GM19397 (cell line): ENCODE measurements around the gene GLCCI1.

Experiments used
- ATAC-seq: cut with Tn5 transposase; IDR thresholded peaks from one replicate; pipeline ENCODE4 v1.9.1; 2021; ENCODE audit warnings: mild to moderate bottlenecking, moderate library complexity; ENCODE audit not compliant: unreplicated experiment

GLCCI1 gene

GRCh38 chr7:7968544-7969305, at the start of gene GLCCI1:
Gene GLCCI1 (plus strand): TSS chr7:7968796. CDS start chr7:7969351, 555 bp downstream.
- peak; percentile 75 for ATAC-seq

GRCh38 chr7:7919449-7919945, 49.1 kb upstream of the GLCCI1 start:
- no peak for ATAC-seq

- no peak for ATAC-seq
Measured at GRCh38 chr7:7920056-7920455, 48.5 kb upstream of the GLCCI1 start.

- peak; percentile 88 for ATAC-seq
Measured at GRCh38 chr7:7920481-7920880, 48.1 kb upstream of the GLCCI1 start.

- ATAC-seq, result no peak
Measured at GRCh38 chr7:7921830-7922229, 46.8 kb upstream of the GLCCI1 start.

- no peak for ATAC-seq
Measured at GRCh38 chr7:7922684-7923385, 45.8 kb upstream of the GLCCI1 start.

- no peak for ATAC-seq
Measured at GRCh38 chr7:7923818-7924217, 44.8 kb upstream of the GLCCI1 start.

GRCh38 chr7:7924303-7924702, 44.3 kb upstream of the GLCCI1 start:
- no peak for ATAC-seq

- no peak for ATAC-seq
Measured at GRCh38 chr7:7931626-7932025, 37.0 kb upstream of the GLCCI1 start.

GRCh38 chr7:7932553-7932952, 36.0 kb upstream of the GLCCI1 start:
- no peak for ATAC-seq

GRCh38 chr7:7933915-7934526, 34.6 kb upstream of the GLCCI1 start:
- ATAC-seq, result no peak

GRCh38 chr7:7934945-7935344, 33.7 kb upstream of the GLCCI1 start:
- ATAC-seq, result no peak

- ATAC-seq, result no peak
Measured at GRCh38 chr7:7938471-7938870, 30.1 kb upstream of the GLCCI1 start.

GRCh38 chr7:7943951-7944350, 24.6 kb upstream of the GLCCI1 start:
- no peak for ATAC-seq

- peak; percentile 87 for ATAC-seq
Measured at GRCh38 chr7:7944619-7945282, 23.8 kb upstream of the GLCCI1 start.

GRCh38 chr7:7946486-7946885, 22.1 kb upstream of the GLCCI1 start:
- ATAC-seq, result no peak

GRCh38 chr7:7948232-7948631, 20.4 kb upstream of the GLCCI1 start:
- no peak for ATAC-seq

- ATAC-seq, result no peak
Measured at GRCh38 chr7:7953806-7954205, 14.8 kb upstream of the GLCCI1 start.

- ATAC-seq, result no peak
Measured at GRCh38 chr7:7956531-7957128, 12.0 kb upstream of the GLCCI1 start.

GRCh38 chr7:7957513-7957912, 11.1 kb upstream of the GLCCI1 start:
- ATAC-seq, result no peak
